DND-41 (cell line): ENCODE data around the gene CDC42BPG.

Experiments
- CTCF ChIP-seq: IDR thresholded peaks from 2 replicates; pipeline ENCODE4 v1.5.1; 2012; ENCODE audit warnings: borderline replicate concordance, low read length, moderate library complexity, mild to moderate bottlenecking; ENCODE audit not compliant: poor library complexity, severe bottlenecking; ENCODE audit errors: extremely low read depth
- EZH2 ChIP-seq: IDR thresholded peaks from 3 replicates; pipeline ENCODE4 v1.6.1; 2012; ENCODE audit warnings: borderline replicate concordance, low read depth, mild to moderate bottlenecking, moderate library complexity, low read length, inconsistent platforms; ENCODE audit not compliant: severe bottlenecking

- TF ChIP-seq CTCF (no peak), EZH2 (no peak)
These were observed 23.5 kb upstream of the CDC42BPG start for GRCh38 chr11:64867748-64868462.
